ENCODE results near the gene NUDT8.

NUDT8 gene

DNA sequence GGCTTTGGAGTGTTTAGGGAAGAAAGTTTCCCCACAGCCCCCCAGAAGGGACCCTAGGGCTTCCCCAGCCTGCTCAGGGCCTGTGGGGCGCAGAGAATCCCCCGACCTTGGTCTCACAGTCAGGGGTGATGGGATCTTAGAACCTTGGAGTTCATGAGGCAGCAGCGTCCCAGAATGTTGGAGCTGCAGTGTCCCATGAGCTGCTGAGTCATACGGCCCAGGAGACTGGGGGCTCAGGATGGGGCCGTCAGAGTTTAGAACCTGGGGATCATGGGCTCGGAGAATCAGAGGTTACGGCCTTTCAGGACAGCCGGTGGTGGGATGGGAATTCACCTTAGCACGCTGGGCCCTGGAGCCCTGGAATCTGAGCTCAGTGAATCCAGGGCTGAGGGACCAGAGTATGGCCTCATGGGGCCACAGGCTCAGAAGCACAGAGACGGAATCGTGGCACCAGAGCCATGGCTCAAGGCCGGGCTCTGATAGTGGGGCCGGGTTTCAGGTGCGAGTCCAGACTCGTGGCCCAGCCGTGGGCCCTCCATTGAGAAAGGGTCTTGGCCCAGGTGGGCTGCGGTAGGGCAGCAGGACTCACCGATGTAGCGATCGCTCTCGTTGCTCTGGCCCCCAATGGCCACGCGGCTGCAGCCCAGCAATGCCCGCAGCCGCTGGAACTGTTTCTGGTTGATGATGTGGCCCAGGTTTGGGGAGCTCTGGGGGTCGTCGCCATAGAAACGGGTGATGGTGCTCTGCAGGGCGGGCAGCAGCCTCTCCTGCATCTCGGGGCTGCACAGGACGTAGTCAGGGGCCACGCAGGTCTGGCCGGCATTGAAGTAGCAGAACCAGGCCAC lies 35.2 kb upstream of the NUDT8 start:
- no peak for DNase-seq (ENCODE audit: extremely low spot score)
- ChIA-PET POLR2A (no interaction called here), CTCF (interaction anchor here (1.6 kb wide), 1 partner anchor 36 kb away, joined by 6 read pairs; the partner anchor contains the start of gene NUDT8)
- TF ChIP-seq, protein P1, sequence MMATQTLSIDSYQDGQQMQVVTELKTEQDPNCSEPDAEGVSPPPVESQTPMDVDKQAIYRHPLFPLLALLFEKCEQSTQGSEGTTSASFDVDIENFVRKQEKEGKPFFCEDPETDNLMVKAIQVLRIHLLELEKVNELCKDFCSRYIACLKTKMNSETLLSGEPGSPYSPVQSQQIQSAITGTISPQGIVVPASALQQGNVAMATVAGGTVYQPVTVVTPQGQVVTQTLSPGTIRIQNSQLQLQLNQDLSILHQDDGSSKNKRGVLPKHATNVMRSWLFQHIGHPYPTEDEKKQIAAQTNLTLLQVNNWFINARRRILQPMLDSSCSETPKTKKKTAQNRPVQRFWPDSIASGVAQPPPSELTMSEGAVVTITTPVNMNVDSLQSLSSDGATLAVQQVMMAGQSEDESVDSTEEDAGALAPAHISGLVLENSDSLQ (IDR thresholded peaks at IDR 0.05): no peak
- TF ChIP-seq BHLHE40 (IDR thresholded peaks at IDR 0.05; ENCODE audit: borderline replicate concordance) (no peak), SUZ12 (IDR thresholded peaks at IDR 0.05) (no peak), ZNF384 (IDR thresholded peaks at IDR 0.05) (no peak), NFRKB (IDR thresholded peaks at IDR 0.05) (no peak), FOXM1 (IDR thresholded peaks at IDR 0.05; ENCODE audit: borderline replicate concordance) (no peak), FOXK2 (IDR thresholded peaks at IDR 0.05) (no peak), TARDBP (IDR thresholded peaks at IDR 0.05) (no peak), ARNT (IDR thresholded peaks at IDR 0.05) (no peak), CTBP1 (IDR thresholded peaks at IDR 0.05; ENCODE audit: borderline replicate concordance) (no peak), LEF1 (IDR thresholded peaks at IDR 0.05; ENCODE audit: borderline replicate concordance) (no peak), L3MBTL2 (conservative IDR thresholded peaks at IDR 0.05) (no peak), ELF4 (IDR thresholded peaks at IDR 0.05) (no peak), SP1 (IDR thresholded peaks at IDR 0.05) (no peak), FOXA1 (IDR thresholded peaks at IDR 0.05) (no peak), HDGF (IDR thresholded peaks at IDR 0.05; ENCODE audit: borderline replicate concordance) (no peak)

DNA sequence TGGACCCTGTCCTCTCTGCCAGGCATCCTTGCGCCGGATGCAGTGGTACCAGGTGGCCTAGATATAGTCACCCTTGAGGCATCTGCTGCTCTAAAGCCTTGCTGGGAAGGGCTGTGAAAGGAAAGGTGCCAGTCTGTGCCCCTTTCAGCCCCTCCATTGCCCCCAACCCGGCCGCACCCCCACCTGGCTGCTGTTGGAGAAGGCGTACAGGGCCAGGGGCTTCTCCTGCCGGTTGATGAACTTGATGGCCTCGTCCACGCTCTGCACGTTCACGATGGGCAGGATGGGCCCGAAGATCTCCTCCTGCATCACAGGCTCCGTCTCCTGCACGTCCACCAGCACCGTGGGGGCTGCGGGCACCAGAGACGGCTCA lies 34.5 kb upstream of the NUDT8 start:
- ChIA-PET POLR2A (no interaction called here), CTCF (interaction anchor here (1.6 kb wide), 1 partner anchor 35 kb away, joined by 6 read pairs; the partner anchor contains the start of gene NUDT8)
- no peak for DNase-seq (ENCODE audit: extremely low spot score)
- TF ChIP-seq, protein P1 (IDR thresholded peaks at IDR 0.05): no peak
- TF ChIP-seq ZNF384 (IDR thresholded peaks at IDR 0.05): no peak
- TF ChIP-seq L3MBTL2 (conservative IDR thresholded peaks at IDR 0.05): no peak
- TF ChIP-seq ARNT (IDR thresholded peaks at IDR 0.05): no peak
- TF ChIP-seq TARDBP (IDR thresholded peaks at IDR 0.05): no peak
- TF ChIP-seq SP1 (IDR thresholded peaks at IDR 0.05): no peak
- TF ChIP-seq NFRKB (IDR thresholded peaks at IDR 0.05): no peak

DNA sequence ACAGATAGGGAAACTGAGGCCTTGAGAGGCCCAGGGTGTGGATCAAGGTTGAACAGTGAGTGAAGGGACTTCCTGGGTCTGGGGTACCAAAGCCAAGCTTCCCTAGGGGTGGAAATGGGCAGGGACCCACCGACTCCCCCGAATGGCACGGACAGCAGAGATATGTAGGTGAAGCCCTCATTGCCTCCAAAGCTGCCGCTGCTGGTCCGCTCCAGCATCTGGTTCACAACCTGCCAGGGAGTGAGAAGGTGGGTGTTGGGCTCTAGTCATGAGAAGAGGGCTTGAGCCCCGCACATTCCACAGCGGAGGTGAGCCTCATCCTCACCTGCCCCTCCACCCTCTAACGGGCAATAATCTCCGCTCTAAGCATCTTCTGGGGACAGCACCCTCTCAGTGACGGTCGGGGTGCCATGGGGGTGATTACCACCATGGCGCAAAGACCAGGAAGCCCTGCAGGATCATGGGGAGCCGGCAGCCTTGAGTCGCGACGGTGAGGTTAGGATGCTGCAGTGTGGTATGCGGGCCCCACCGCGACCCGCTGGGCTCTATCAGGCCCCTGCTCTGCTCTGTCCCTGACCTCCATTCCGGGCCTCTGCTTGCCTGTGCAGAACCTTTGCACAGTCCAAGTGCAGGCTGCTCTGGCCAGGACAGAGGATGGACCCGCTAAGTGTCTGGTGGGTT lies 33.9 kb upstream of the NUDT8 start:
- ChIA-PET POLR2A (no interaction called here), CTCF (no interaction called here)
- TF ChIP-seq ZNF384 (IDR thresholded peaks at IDR 0.05): no peak
- TF ChIP-seq ELF4 (IDR thresholded peaks at IDR 0.05): no peak
- no peak for TF ChIP-seq BHLHE40 (IDR thresholded peaks at IDR 0.05; ENCODE audit: borderline replicate concordance)
- no peak for TF ChIP-seq SUZ12 (IDR thresholded peaks at IDR 0.05)
- TF ChIP-seq HDGF (IDR thresholded peaks at IDR 0.05; ENCODE audit: borderline replicate concordance): no peak
- DNase-seq (ENCODE audit: extremely low spot score): no peak

DNA sequence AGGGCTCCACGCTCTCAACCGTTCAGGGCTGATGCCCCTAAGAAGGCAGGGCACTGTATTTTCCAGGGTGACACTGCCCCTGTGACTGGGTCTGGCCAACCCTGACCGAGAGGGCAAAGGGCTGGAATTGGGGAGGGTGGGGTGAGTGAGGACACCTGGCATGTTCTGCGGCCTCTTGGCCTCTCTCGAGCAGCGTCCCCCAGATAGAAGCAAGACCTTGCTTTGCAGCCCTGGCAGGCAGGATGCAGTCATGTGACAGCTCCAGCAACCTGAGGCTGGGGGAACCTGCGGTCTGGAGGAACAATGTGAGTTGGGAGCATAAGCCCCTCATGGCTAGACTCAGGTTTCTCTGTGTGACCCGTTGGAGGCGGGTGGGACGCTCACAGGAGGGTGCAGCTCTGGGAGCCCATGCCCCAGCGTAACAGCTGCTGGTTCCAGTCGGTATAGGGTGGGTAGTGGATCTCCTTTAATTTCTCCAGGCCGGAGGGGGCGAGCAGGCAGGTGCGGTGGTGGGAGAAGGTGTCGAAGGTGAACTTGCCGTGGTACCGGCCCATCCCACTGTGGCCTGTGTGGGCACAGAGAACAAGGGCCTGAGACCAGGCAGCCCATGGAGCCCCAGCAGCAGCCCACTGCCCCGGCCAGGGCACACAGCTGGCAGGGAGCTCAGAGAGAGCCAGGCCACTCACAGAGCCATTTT lies 33.2 kb upstream of the NUDT8 start:
- ChIA-PET POLR2A (no interaction called here), CTCF (no interaction called here)
- peak; percentile 3 for DNase-seq (ENCODE audit: extremely low spot score)
- TF ChIP-seq CTBP1 (IDR thresholded peaks at IDR 0.05; ENCODE audit: borderline replicate concordance) (no peak), FOXK2 (IDR thresholded peaks at IDR 0.05) (no peak), LEF1 (IDR thresholded peaks at IDR 0.05; ENCODE audit: borderline replicate concordance) (no peak), FOXM1 (IDR thresholded peaks at IDR 0.05; ENCODE audit: borderline replicate concordance) (no peak), ARNT (IDR thresholded peaks at IDR 0.05) (no peak), HDGF (IDR thresholded peaks at IDR 0.05; ENCODE audit: borderline replicate concordance) (no peak), SP1 (IDR thresholded peaks at IDR 0.05) (no peak), NFRKB (IDR thresholded peaks at IDR 0.05) (no peak), BHLHE40 (IDR thresholded peaks at IDR 0.05; ENCODE audit: borderline replicate concordance) (no peak), SUZ12 (IDR thresholded peaks at IDR 0.05) (no peak), ELF4 (IDR thresholded peaks at IDR 0.05) (no peak)
- TF ChIP-seq, protein P1 (IDR thresholded peaks at IDR 0.05): no peak

DNA sequence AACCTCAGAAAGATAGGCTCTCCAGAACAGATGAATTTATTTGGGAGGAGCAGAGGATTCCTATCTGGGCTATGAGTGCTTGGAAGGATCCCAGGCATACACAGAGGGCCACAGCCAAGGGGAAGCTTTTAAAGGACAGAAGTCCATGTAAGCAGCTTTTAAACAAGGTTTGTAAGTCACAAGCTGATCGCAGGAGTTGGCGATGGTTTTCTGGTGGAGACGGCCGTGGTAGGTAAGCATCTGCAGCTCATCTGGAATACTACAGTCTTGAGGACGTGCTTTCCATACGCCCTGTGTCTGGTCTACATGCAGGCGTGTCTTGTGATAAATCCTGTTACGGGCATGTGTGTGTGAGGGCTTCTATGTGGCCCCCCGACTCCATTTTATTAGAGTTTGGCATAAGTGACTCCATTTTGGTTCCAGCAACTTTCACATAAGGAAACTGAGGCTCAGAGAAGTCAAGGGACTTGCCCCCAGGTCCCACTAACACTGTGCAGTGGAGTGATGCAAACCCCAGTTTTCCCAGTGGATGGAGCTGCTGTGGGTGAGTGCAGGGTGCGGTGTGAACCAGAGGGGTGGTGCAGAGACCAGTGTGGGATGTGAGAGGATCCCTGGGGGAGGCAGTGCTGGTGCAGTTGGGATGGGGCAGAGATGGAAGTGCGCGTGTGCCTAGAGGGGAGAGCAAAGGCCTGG lies 32.6 kb upstream of the NUDT8 start:
- CTCF ChIA-PET: no interaction called here
- DNase-seq (ENCODE audit: extremely low spot score): no peak
- POLR2A ChIA-PET: no interaction called here
- TF ChIP-seq SUZ12 (IDR thresholded peaks at IDR 0.05) (no peak), HDGF (IDR thresholded peaks at IDR 0.05; ENCODE audit: borderline replicate concordance) (no peak), ZNF384 (IDR thresholded peaks at IDR 0.05) (no peak), FOXK2 (IDR thresholded peaks at IDR 0.05) (no peak), LEF1 (IDR thresholded peaks at IDR 0.05; ENCODE audit: borderline replicate concordance) (no peak), ELF4 (IDR thresholded peaks at IDR 0.05) (no peak), BHLHE40 (IDR thresholded peaks at IDR 0.05; ENCODE audit: borderline replicate concordance) (no peak)
